Esophagus squamous epithelium (tissue), 5 donors: ENCODE results near the gene CRHR1. TPM values are rescaled to one million over a fixed set of nuclear protein-coding genes. Genes with fewer than 3 reads are reported as not detected.

ENCODE experiments used
- DNase-seq: peaks from one replicate; lab custom pipeline; 2025; lab: John Stamatoyannopoulos, UW
- H3K27ac ChIP-seq, 4 donors: fragments of 200-600 bp; sonication (generic); one replicate each; pipeline ENCODE4 v1.5.1; 2016 to 2019; ENCODE audit warnings: mild to moderate bottlenecking in 1 of 4
- H3K27me3 ChIP-seq, 4 donors: fragments of 200-600 bp; sonication (generic); 1 replicate in 3 of 4; 2 replicates in 1 of 4; pipeline versions ENCODE4 v1.5.1 to v1.6.0; 2017 to 2021; ENCODE audit warnings: antibody characterized with exemption in 1 of 4
- H3K36me3 ChIP-seq, 3 donors: fragments of 200-600 bp; sonication (generic); one replicate each; pipeline ENCODE4 v1.5.1; 2016 to 2019
- H3K4me1 ChIP-seq, 3 donors: fragments of 200-600 bp; sonication (generic); one replicate each; pipeline ENCODE4 v1.5.1; 2017 to 2019
- H3K4me3 ChIP-seq, 4 donors: fragments of 200-600 bp; sonication (generic); 1 replicate in 3 of 4; 2 replicates in 1 of 4; pipeline ENCODE4 v1.5.1; 2016 to 2019; ENCODE audit warnings: mild to moderate bottlenecking in 2 of 4, moderate library complexity in 1 of 4
- H3K9me3 ChIP-seq, 3 donors: fragments of 200-600 bp; sonication (generic); one replicate each; pipeline ENCODE4 v1.5.1; 2016 to 2019
- POLR2A ChIP-seq, 4 donors: fragments of 450-650 bp; IDR thresholded peaks; one replicate each; pipeline ENCODE4 v1.6.1; 2017; ENCODE audit warnings: antibody characterized with exemption in 4 of 4, mild to moderate bottlenecking in 4 of 4, moderate library complexity in 3 of 4
- WGBS, 2 donors: methylation state at CpG; one replicate each; pipeline ENCODE4 v1.1.5; 2018; 5-methylcytosine and 5-hydroxymethylcytosine counted together
- intact Hi-C: fragments of 100-400 bp; cut with DNase I; formaldehyde crosslinking; loops from one replicate; pipeline ENCODE4 v1.15.0; 2022
- total RNA-seq, 4 donors: library from RNA; depleted of rRNA; stranded (reverse); fragments of >200 nt; gene quantifications; one replicate each; pipeline ENCODE4 v1.1.0, GENCODE V29; 2016
- TF ChIP-seq, protein P1 (sequence below), 6 experiments: fragments of 450-650 bp in 4 of 6; fragments of 200-600 bp in 2 of 6; sonication (generic) in 2 of 6; IDR thresholded peaks; one replicate each; pipeline ENCODE4 v1.5.1; 2016 to 2019; ENCODE audit warnings: antibody characterized with exemption in 6 of 6, mild to moderate bottlenecking in 4 of 6, moderate library complexity in 4 of 6
- donor health status: DM: yes; HTN: yes; CAD: no.

CRHR1 gene
- total RNA-seq, 4 donors from 2014 or later, result not detected

DNA sequence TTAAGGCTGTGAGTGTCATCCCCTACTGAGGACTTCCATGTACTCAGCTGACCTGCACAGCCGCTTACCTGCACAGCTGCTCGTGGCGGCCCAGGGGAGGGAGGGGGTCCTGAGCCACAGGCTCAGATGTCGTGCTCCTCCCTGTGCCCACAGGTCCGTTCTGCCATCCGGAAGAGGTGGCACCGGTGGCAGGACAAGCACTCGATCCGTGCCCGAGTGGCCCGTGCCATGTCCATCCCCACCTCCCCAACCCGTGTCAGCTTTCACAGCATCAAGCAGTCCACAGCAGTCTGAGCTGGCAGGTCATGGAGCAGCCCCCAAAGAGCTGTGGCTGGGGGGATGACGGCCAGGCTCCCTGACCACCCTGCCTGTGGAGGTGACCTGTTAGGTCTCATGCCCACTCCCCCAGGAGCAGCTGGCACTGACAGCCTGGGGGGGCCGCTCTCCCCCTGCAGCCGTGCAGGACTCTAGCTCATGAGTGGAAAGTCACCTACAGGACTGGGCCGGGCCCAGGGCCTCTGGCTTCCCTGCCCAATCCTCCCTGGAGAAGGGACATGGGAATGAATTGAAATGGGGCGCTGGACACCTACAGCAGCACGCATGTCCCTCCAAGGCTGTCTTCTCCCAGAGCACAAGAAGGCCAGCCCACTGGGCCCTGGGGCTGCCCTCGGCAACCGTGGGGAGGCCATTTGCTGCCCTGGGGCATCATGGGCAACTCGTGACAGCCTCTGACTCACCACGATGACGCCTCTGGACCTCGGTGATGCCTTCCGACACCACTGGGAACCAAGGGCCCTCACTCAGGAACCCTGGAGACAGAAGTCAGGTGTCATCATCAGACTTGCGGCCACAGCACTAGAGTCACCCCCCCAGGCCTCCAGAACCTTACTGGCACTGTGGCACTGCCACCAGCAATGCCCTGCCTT is 50.6 kb downstream of the CRHR1 start:
- H3K9me3 ChIP-seq, result no peaks in the 10 kb centered on the region
- no peak for DNase-seq
- H3K36me3 ChIP-seq, result no peaks in the 10 kb centered on the region
- H3K4me3 ChIP-seq, result no peak overlapping the region
- H3K27ac ChIP-seq, result no peak overlapping the region
- peaks cover 0 to 3% (median 0%) of the 10 kb centered on the region in 3 donors for H3K4me1 ChIP-seq
- peaks cover 0 to 54% (median 0%) of the 10 kb centered on the region in 4 donors for H3K27me3 ChIP-seq
- TF ChIP-seq, protein P1, sequence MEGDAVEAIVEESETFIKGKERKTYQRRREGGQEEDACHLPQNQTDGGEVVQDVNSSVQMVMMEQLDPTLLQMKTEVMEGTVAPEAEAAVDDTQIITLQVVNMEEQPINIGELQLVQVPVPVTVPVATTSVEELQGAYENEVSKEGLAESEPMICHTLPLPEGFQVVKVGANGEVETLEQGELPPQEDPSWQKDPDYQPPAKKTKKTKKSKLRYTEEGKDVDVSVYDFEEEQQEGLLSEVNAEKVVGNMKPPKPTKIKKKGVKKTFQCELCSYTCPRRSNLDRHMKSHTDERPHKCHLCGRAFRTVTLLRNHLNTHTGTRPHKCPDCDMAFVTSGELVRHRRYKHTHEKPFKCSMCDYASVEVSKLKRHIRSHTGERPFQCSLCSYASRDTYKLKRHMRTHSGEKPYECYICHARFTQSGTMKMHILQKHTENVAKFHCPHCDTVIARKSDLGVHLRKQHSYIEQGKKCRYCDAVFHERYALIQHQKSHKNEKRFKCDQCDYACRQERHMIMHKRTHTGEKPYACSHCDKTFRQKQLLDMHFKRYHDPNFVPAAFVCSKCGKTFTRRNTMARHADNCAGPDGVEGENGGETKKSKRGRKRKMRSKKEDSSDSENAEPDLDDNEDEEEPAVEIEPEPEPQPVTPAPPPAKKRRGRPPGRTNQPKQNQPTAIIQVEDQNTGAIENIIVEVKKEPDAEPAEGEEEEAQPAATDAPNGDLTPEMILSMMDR (IDR thresholded peaks at IDR 0.05), result no peak
- no peak for TF ChIP-seq POLR2A (IDR thresholded peaks at IDR 0.05)
- 54 to 90% methylated on average over 4 to 7 of the region's 26 CpGs for WGBS, 2 donors
- intact Hi-C loops, result loop anchor here (5.0 to 10.0 kb wide), 2 partner anchors 192 to 440 kb away; no protein-coding TSS in a partner anchor

- no peak for DNase-seq
- Histone ChIP-seq H3K4me1 (peaks cover 0 to 3% (median 0%) of the 10 kb centered on the region in 3 donors), H3K9me3 (no peaks in the 10 kb centered on the region), H3K36me3 (no peaks in the 10 kb centered on the region), H3K4me3 (no peak overlapping the region), H3K27me3 (peaks cover 0 to 47% (median 0%) of the 10 kb centered on the region in 4 donors), H3K27ac (no peak overlapping the region)
- TF ChIP-seq, protein P1 (IDR thresholded peaks at IDR 0.05), result no peak
- TF ChIP-seq POLR2A (IDR thresholded peaks at IDR 0.05), result no peak
- WGBS, 2 donors, result 61% methylated on average over 3 of the region's 5 CpGs; no CpG with 5 or more reads in 1 of the 2 donors
- intact Hi-C loops, result loop anchor here (10.0 kb wide), 1 partner anchor 441 kb away; no protein-coding TSS in a partner anchor
These were observed 51.4 kb downstream of the CRHR1 start for GRCh38 chr17:45835481-45835880.

GRCh38 chr17:45836047-45837044 is 52.2 kb downstream of the CRHR1 start:
- 45 to 57% methylated on average over 10 to 12 of the region's 20 CpGs for WGBS, 2 donors
- peaks cover 0 to 40% (median 0%) of the 10 kb centered on the region in 4 donors for H3K27me3 ChIP-seq
- intact Hi-C loops, result loop anchor here (10.0 kb wide), 1 partner anchor 442 kb away; no protein-coding TSS in a partner anchor
- no peak for DNase-seq
- no peak overlapping the region for H3K27ac ChIP-seq
- TF ChIP-seq POLR2A (IDR thresholded peaks at IDR 0.05), result no peak
- TF ChIP-seq, protein P1 (IDR thresholded peaks at IDR 0.05), result no peak
- no peaks in the 10 kb centered on the region for H3K9me3 ChIP-seq
- H3K4me1 ChIP-seq, result peaks cover 0 to 3% (median 0%) of the 10 kb centered on the region in 3 donors
- H3K36me3 ChIP-seq, result no peaks in the 10 kb centered on the region
- no peak overlapping the region for H3K4me3 ChIP-seq

DNA sequence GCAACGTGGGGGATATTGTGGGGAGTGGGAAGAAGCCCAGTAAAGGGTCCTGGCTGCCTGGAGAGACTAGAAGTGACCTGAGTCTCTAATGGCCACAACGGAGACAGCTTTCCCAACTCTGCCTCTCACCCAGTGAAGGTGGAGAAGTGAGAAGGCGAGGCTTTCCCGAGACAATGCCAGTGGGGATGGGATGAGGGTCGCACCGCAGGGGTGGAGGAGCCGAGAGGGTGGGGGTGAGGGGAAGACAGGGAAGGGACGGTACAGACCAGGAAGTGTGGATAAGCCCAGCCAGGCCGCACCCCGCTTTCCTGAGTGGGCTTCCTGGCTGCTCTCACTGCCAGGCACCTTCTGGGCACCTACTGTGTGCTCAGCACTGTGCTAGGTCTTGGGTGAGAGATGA is 53.1 kb downstream of the CRHR1 start:
- intact Hi-C loops, result loop anchor here (10.0 kb wide), 1 partner anchor 442 kb away; no protein-coding TSS in a partner anchor
- Histone ChIP-seq H3K4me1 (no peaks in the 10 kb centered on the region), H3K9me3 (no peaks in the 10 kb centered on the region), H3K27ac (no peak overlapping the region), H3K4me3 (no peak overlapping the region), H3K27me3 (peaks cover 0 to 40% (median 0%) of the 10 kb centered on the region in 4 donors), H3K36me3 (no peaks in the 10 kb centered on the region)
- WGBS, 2 donors, result 41 to 59% methylated on average over 3 to 10 of the region's 10 CpGs
- TF ChIP-seq, protein P1 (IDR thresholded peaks at IDR 0.05), result no peak
- no peak for TF ChIP-seq POLR2A (IDR thresholded peaks at IDR 0.05)
- DNase-seq, result no peak
